Mucosa of descending colon (tissue), 3 donors: ENCODE results near the gene LIME1. TPM values are rescaled to one million over a fixed set of nuclear protein-coding genes. Genes with fewer than 3 reads are reported as not detected.

ENCODE experiments used
- ATAC-seq: fragments of 200-7000 bp; cut with Tn5 transposase; one replicate; pipeline ENCODE4 v1.9.1; 2020; ENCODE audit warnings: mild to moderate bottlenecking, moderate library complexity
- DNase-seq, 3 donors: peaks; one replicate each; pipeline ENCODE4 v3.0.0-alpha.2; 2020
- H3K36me3 ChIP-seq: fragments of 200-600 bp; one replicate; pipeline ENCODE4 v1.8.0; 2021; ENCODE audit warnings: low read depth, mild to moderate bottlenecking
- H3K4me1 ChIP-seq: fragments of 200-600 bp; one replicate; pipeline ENCODE4 v1.8.0; 2021; ENCODE audit warnings: low read depth, mild to moderate bottlenecking
- H3K4me3 ChIP-seq: fragments of 200-600 bp; one replicate; pipeline ENCODE4 v1.8.0; 2021; ENCODE audit warnings: mild to moderate bottlenecking
- H3K9me3 ChIP-seq: fragments of 200-600 bp; one replicate; pipeline ENCODE4 v1.8.0; 2021; ENCODE audit warnings: mild to moderate bottlenecking
- CTCF ChIP-seq: fragments of 200-600 bp; IDR thresholded peaks from one replicate; pipeline ENCODE4 v1.8.0; 2022; ENCODE audit warnings: antibody characterized with exemption, mild to moderate bottlenecking
- intact Hi-C, 2 donors: fragments of 100-400 bp; cut with DNase I in 1 of 2; cut with micrococcal nuclease in 1 of 2; formaldehyde crosslinking; loops; one replicate each; pipeline versions ENCODE4 v1.11.0 to v1.11.1; 2022; cut with DNase I, micrococcal nuclease
- total RNA-seq, 3 donors: library from RNA; stranded (reverse); fragmentation: NEBNext Ultra II Directional in 2 of 3; extraction: Animal tissue kit (Norgen Biotek cat#: 25700) in 2 of 3; gene quantifications; one replicate each; pipeline versions ENCODE4 v1.2.1 to v1.2.4, GENCODE V29; 2021 to 2023
- donor health status: DM: no; HTN: no; CAD: no; lungs with moderate emphysema.
- donor health status: DM: no; HTN: no; CAD: no.
- donor health status: DM: no; HTN: yes; CAD: no.

The LIME1 gene
- total RNA-seq, 3 donors from 2014 or later: 10.4 to 11.2 (median 10.8) TPM

- Histone ChIP-seq H3K4me1 (peaks cover 43% of the 10 kb centered on the region), H3K36me3 (no peaks in the 10 kb centered on the region), H3K9me3 (no peaks in the 10 kb centered on the region), H3K4me3 (no peak overlapping the region)
- no peak for TF ChIP-seq CTCF
- DNase-seq: peak; percentile 38 to 80 (median 67)
- intact Hi-C loops: no loop called here
- peak; percentile 13 for ATAC-seq
Observed at GRCh38 chr20:63736893-63737694, 630 bp downstream of the LIME1 start.

GRCh38 chr20:63737695-63737944 is 1.2 kb downstream of the LIME1 start:
- DNase-seq (no peak), ATAC-seq (peak; percentile 1)
- TF ChIP-seq CTCF: no peak
- no peaks in the 10 kb centered on the region for H3K36me3 ChIP-seq
- H3K9me3 ChIP-seq: no peaks in the 10 kb centered on the region
- intact Hi-C loops: no loop called here
- H3K4me3 ChIP-seq: no peak overlapping the region
- peaks cover 43% of the 10 kb centered on the region for H3K4me1 ChIP-seq

GRCh38 chr20:63737945-63738686 is 1.7 kb downstream of the LIME1 start:
- peak; percentile 10 for ATAC-seq
- Histone ChIP-seq H3K4me1 (peaks cover 43% of the 10 kb centered on the region), H3K9me3 (no peaks in the 10 kb centered on the region), H3K36me3 (no peaks in the 10 kb centered on the region), H3K4me3 (no peak overlapping the region)
- peak; percentile 43 to 78 (median 71) for DNase-seq
- intact Hi-C loops: no loop called here
- TF ChIP-seq CTCF: no peak

GRCh38 chr20:63738687-63739129 is 2.2 kb downstream of the LIME1 start:
- ATAC-seq: peak; percentile 49
- peak; percentile 77 to 88 (median 86) for DNase-seq
- Histone ChIP-seq H3K4me3 (no peak overlapping the region), H3K36me3 (peaks cover under 1% of the 10 kb centered on the region), H3K9me3 (no peaks in the 10 kb centered on the region), H3K4me1 (peaks cover 43% of the 10 kb centered on the region)
- no peak for TF ChIP-seq CTCF
- intact Hi-C loops: no loop called here

GRCh38 chr20:63739130-63740069 is 2.9 kb downstream of the LIME1 start, which contains the start of gene SLC2A4RG:
Gene SLC2A4RG, plus strand, starts transcription at chr20:63739776. Its CDS starts 137 bp downstream, at chr20:63739913.
- H3K36me3 ChIP-seq: peaks cover 3% of the 10 kb centered on the region
- peak; percentile 82 to 90 (median 87) for DNase-seq
- peaks cover 43% of the 10 kb centered on the region for H3K4me1 ChIP-seq
- H3K9me3 ChIP-seq: no peaks in the 10 kb centered on the region
- intact Hi-C loops: no loop called here
- H3K4me3 ChIP-seq: peak within 1 kb of the TSS; percentile 11
- peak; percentile 73 for ATAC-seq
- no peak for TF ChIP-seq CTCF
